Activated CD4-positive, alpha-beta T cell treated with anti-CD3 and anti-CD28 coated beads, Interleukin-2, amount 10 ng/mL, durations not matched to agents 7 days and 5 days (primary cell): ENCODE results near the gene INPP5F. TPM values are rescaled to one million over a fixed set of nuclear protein-coding genes. Genes with fewer than 3 reads are reported as not detected.

ENCODE experiments used
- CTCF ChIA-PET: fragments of 350-600 bp; sonication (Branson Sonifier 250); formaldehyde crosslinking; loops from one replicate; lab custom pipeline; 2021; ENCODE audit warnings: antibody characterized with exemption; lab: Charles Lee
- POLR2A ChIA-PET: fragments of 350-600 bp; sonication (Branson Sonifier 250); formaldehyde crosslinking; loops from one replicate; lab custom pipeline; 2021; ENCODE audit warnings: antibody characterized with exemption; lab: Charles Lee
- DNase-seq: peaks from one replicate; pipeline ENCODE4 v3.0.0-alpha.2; 2020
- H3K27ac Mint-ChIP-seq: one replicate; pipeline ENCODE4 v1.8.0; 2021; ENCODE audit warnings: mild to moderate bottlenecking, moderate library complexity, mixed read lengths
- H3K27me3 Mint-ChIP-seq: one replicate; pipeline ENCODE4 v1.8.0; 2021; ENCODE audit warnings: mixed read lengths
- H3K36me3 Mint-ChIP-seq: one replicate; pipeline ENCODE4 v1.8.0; 2021; ENCODE audit warnings: low read depth, mixed read lengths
- H3K4me1 Mint-ChIP-seq: one replicate; pipeline ENCODE4 v1.8.0; 2021; ENCODE audit warnings: mixed read lengths
- H3K4me3 Mint-ChIP-seq: one replicate; pipeline ENCODE4 v1.8.0; 2021; ENCODE audit warnings: mild to moderate bottlenecking, moderate library complexity, mixed read lengths
- H3K9me3 Mint-ChIP-seq: one replicate; pipeline ENCODE4 v1.8.0; 2021; ENCODE audit warnings: mixed read lengths
- total RNA-seq, 2 experiments: library from RNA; stranded (reverse); gene quantifications; one replicate each; pipeline ENCODE4 v1.2.3, GENCODE V29; 2021

INPP5F gene
- total RNA-seq, 2 experiments from 2014 or later = 11.1 to 12.3 TPM

DNA sequence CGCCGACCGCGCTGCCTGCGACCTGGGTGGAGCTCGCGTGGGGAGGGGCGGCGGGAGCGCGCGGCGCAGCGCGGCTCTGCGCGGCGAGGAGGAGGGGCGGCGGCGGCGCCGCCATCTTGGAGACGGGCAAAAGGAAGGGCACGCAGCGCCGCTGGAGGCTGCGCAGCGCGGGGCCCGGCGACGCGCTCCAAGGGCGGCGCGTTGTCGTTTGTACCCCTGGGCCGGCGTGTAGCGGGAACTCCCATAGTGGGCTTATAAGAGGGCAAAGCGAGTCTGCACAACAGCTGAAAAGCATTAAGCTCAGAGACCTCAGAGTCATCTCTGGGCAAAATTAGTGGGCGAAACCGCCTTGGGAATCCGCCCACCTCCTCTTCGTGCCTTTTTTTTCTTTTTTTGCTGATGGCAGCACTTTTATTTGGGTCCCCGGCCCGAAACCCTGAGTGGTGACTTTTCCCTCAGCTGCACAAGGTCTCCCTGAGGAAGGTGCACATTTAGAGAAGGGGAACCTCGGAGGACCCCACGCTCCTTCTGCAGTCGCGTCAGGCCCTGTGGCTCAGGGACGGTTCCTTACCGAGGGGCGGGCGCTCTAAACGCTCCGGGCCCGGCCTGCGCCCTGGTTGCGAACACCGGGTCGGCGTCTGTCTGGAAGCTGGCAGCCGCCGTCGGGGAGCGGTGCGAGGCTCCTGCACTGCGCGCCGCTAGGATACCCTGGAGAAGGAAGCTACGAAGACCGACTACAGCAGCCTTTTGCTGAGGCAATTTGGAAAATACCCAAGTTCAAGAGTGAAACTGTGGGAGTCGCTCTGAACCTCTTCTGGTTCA, 147.2 kb downstream of the INPP5F start:
- CTCF ChIA-PET = interaction anchor here (0.8 to 2.4 kb wide), 10 partner anchors 8 to 147 kb away, joined by 3 to 15 read pairs (median 5); partner anchors contain the start of genes INPP5F and SEC23IP
- DNase-seq = peak; percentile 88
- Mint-ChIP-seq H3K9me3 (no peaks in the 10 kb centered on the region), H3K4me1 (peaks cover 32% of the 10 kb centered on the region), H3K4me3 (peak overlapping the region; percentile 81), H3K27ac (peak overlapping the region; percentile 92), H3K36me3 (peaks cover 6% of the 10 kb centered on the region), H3K27me3 (peaks cover 4% of the 10 kb centered on the region)
- POLR2A ChIA-PET = interaction anchor here (0.6 to 2.0 kb wide), 2 partner anchors 147 to 248 kb away, joined by 5 to 7 read pairs; partner anchors contain the start of gene INPP5F

DNA sequence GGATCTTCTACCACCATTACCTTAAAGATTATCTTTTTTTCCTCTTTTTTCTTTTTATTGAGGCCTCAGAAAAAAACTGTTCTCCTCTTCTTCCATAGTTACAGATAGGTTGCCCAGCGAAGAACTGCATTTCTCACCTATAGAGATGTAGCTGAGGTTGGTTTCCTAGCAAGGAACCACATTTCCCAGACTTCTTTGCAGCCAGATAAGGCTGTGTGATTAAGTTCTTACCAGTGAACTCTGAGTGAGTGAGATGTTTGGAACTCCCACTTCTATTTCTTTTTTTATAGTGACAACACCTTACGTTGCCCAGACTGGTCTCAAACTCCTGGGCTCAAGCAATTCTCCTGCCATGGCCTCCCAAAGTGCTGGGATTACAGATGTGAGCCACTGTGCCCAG, 152.7 kb downstream of the INPP5F start:
- H3K9me3 Mint-ChIP-seq = no peaks in the 10 kb centered on the region
- CTCF ChIA-PET = no interaction called here
- POLR2A ChIA-PET = no interaction called here
- peaks cover 9% of the 10 kb centered on the region for H3K27me3 Mint-ChIP-seq
- H3K36me3 Mint-ChIP-seq = no peaks in the 10 kb centered on the region
- H3K27ac Mint-ChIP-seq = no peak overlapping the region
- H3K4me3 Mint-ChIP-seq = no peak overlapping the region
- no peak for DNase-seq
- peaks cover 12% of the 10 kb centered on the region for H3K4me1 Mint-ChIP-seq

Other genes with a start within 250 kb of the INPP5F start
- gene RGS10, start 183.3 kb upstream of the INPP5F start, total RNA-seq = 100 to 1,000 TPM; 151 to 172 TPM
- gene TIAL1, start 129.1 kb upstream of the INPP5F start, total RNA-seq = 100 to 1,000 TPM; 166 to 174 TPM
- 10 to 100 TPM; 27.1 to 27.6 TPM for gene BAG3, start 74.7 kb upstream of the INPP5F start, total RNA-seq
- gene MCMBP, start 146.8 kb downstream of the INPP5F start, total RNA-seq = 10 to 100 TPM; 79.6 to 85.8 TPM
- 10 to 100 TPM; 61.6 to 73.0 TPM for gene SEC23IP, start 166.7 kb downstream of the INPP5F start, total RNA-seq